Progenitor cell of endocrine pancreas (in vitro differentiated cells): Measurements from ENCODE around the gene CDKN1B. TPM values are rescaled to one million over a fixed set of nuclear protein-coding genes. Genes with fewer than 3 reads are reported as not detected.

ENCODE experiments used
- DNase-seq: peaks from one replicate; pipeline ENCODE4 v3.0.0; 2021; ENCODE audit warnings: low spot score; ENCODE audit not compliant: unreplicated experiment
- H3K27ac Mint-ChIP-seq: 2 replicates; pipeline ENCODE4 v1.8.0; 2021; ENCODE audit warnings: mild to moderate bottlenecking, moderate library complexity, mixed read lengths
- H3K27me3 Mint-ChIP-seq: 2 replicates; pipeline ENCODE4 v1.8.0; 2021; ENCODE audit warnings: mixed read lengths
- H3K36me3 Mint-ChIP-seq: 2 replicates; pipeline ENCODE4 v1.8.0; 2022; ENCODE audit warnings: mixed read lengths; ENCODE audit not compliant: insufficient read depth
- H3K4me1 Mint-ChIP-seq: 2 replicates; pipeline ENCODE4 v1.8.0; 2021; ENCODE audit warnings: low read depth, mixed read lengths
- H3K4me3 Mint-ChIP-seq: 2 replicates; pipeline ENCODE4 v1.8.0; 2021; ENCODE audit warnings: low read depth, mild to moderate bottlenecking, moderate library complexity, mixed read lengths
- H3K9me3 Mint-ChIP-seq: 2 replicates; pipeline ENCODE4 v1.8.0; 2021; ENCODE audit warnings: low read depth, mixed read lengths
- CTCF ChIP-seq: fragments of 200-600 bp; sonication (generic); IDR thresholded peaks from one replicate; pipeline ENCODE4 v1.5.0; 2021; ENCODE audit warnings: antibody characterized with exemption, mild to moderate bottlenecking; ENCODE audit not compliant: unreplicated experiment
- total RNA-seq: library from RNA; stranded (reverse); gene quantifications from 2 replicates; pipeline ENCODE4 v1.2.1, GENCODE V29; 2021

CDKN1B gene
- total RNA-seq, 1 donor from 2014 or later, result 40.8 TPM

DNA sequence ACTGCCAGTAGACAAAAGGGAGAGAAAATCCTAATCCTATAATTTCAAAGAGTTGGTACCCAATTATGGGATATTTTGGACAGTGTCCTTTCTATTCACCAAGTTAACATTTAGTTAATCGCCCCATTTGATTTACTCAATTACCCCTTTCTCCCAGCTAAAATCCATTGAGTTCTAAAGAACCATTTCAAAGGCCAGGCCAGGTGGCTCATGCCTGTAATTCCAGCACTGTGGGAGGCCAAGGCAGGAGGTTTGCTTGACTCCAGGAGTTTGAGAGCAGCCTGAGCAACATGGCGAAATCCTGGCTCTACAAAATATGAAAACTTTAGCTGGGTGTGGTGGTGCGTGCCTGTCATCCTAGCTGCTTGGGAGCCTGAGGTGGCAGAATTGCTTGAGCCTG, 15.7 kb upstream of the CDKN1B start:
- DNase-seq, result no peak
- Mint-ChIP-seq H3K9me3 (no peaks in the 10 kb centered on the region), H3K4me1 (peaks cover 22% of the 10 kb centered on the region), H3K36me3 (no peaks in the 10 kb centered on the region), H3K4me3 (no peak overlapping the region), H3K27me3 (no peaks in the 10 kb centered on the region), H3K27ac (no peak overlapping the region)
- TF ChIP-seq CTCF, result no peak

DNA sequence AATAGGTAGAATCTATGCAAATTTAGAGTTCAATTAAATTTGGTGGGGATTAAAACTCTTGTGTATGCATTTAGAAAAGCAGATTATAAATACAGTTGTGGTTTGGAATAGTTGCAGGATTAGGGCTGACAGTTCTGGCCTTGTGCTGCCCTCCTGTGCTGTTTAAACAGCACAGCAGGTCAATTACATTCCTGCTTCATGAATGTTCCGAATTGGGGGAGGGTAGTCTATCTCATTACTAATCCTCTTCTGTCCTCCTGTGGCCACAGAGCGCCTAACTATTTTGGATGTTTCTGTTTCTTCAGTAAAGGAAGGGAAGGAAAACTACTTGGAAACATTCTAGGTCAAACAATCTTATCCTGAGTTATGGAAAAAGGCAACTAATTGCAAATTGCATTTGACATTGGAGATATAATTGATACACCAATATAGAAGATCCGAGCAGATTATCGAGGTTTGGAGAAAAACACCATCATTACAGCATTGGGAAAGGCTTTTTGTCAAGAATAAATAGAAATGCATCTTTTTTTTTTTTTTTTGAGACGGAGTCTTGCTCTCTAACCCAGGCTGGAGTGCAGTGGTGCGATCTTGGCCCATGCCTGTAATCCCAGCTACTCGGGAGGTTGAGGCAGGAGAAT, 12.5 kb upstream of the CDKN1B start:
- DNase-seq, result no peak
- H3K27me3 Mint-ChIP-seq, result no peaks in the 10 kb centered on the region
- H3K36me3 Mint-ChIP-seq, result no peaks in the 10 kb centered on the region
- no peak overlapping the region for H3K4me3 Mint-ChIP-seq
- H3K27ac Mint-ChIP-seq, result no peak overlapping the region
- H3K9me3 Mint-ChIP-seq, result no peaks in the 10 kb centered on the region
- TF ChIP-seq CTCF, result peak; percentile 94
- peaks cover 11% of the 10 kb centered on the region for H3K4me1 Mint-ChIP-seq

DNA sequence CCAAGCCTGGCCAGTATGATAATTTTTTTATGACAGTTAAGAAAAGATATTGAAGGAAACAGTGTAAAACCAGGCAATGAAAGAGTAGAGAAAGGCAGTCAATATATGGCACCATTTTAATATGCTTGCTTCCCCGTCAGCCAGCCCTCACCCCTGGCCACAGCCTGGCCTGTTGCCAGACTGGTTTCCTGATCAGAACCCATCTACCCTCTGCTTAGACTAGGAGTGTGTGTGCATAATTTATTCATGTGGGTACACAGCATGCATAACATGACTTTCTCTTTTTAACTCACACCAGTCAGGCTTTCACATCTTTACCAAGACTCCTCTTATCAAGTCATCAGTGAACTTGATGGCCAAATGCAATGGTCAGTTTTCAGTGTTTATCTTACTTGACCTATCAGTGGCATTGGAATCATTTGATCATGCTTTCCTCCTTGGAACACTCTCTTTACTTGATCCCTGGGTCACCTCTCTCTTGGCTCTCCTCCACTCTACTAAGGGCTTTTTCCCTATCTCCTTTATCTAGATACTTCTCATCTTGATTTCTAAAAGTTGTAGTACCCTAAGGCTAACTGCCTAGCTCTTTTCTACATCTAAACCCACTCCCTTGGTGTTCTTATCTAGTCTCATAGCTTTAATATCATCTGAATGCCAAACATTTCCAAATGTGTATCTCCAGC, 11.2 kb upstream of the CDKN1B start:
- H3K4me1 Mint-ChIP-seq, result peaks cover 11% of the 10 kb centered on the region
- H3K27ac Mint-ChIP-seq, result no peak overlapping the region
- no peak for TF ChIP-seq CTCF
- no peaks in the 10 kb centered on the region for H3K9me3 Mint-ChIP-seq
- H3K36me3 Mint-ChIP-seq, result no peaks in the 10 kb centered on the region
- no peak overlapping the region for H3K4me3 Mint-ChIP-seq
- DNase-seq, result no peak
- no peaks in the 10 kb centered on the region for H3K27me3 Mint-ChIP-seq

DNA sequence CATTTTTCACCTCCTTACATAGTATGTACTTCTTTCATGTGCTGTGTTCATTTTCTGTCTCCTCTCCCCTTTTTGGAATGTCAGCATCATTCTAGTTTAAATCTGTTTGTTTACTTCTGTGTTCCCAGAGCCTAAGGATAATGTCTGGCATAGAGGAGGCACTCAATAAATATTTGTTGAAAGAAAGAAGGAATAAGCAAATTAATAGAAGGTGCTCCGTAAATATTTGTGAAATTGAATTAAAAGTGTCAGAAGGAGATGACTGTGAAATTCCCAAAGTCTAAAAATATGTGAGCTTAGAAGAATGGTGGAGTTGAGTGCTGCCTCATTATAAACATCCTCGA, 3.3 kb upstream of the CDKN1B start:
- no peaks in the 10 kb centered on the region for H3K9me3 Mint-ChIP-seq
- peaks cover 19% of the 10 kb centered on the region for H3K27me3 Mint-ChIP-seq
- peaks cover 30% of the 10 kb centered on the region for H3K4me1 Mint-ChIP-seq
- H3K27ac Mint-ChIP-seq, result no peak overlapping the region
- no peak for TF ChIP-seq CTCF
- H3K36me3 Mint-ChIP-seq, result peaks cover 2% of the 10 kb centered on the region
- DNase-seq, result no peak
- peak overlapping the region; percentile 62 for H3K4me3 Mint-ChIP-seq

GRCh38 chr12:12714276-12715021, 2.7 kb upstream of the CDKN1B start:
- no peak for DNase-seq
- peak overlapping the region; percentile 62 for H3K4me3 Mint-ChIP-seq
- H3K36me3 Mint-ChIP-seq, result peaks cover 7% of the 10 kb centered on the region
- TF ChIP-seq CTCF, result peak; percentile 46
- H3K4me1 Mint-ChIP-seq, result peaks cover 35% of the 10 kb centered on the region
- H3K27ac Mint-ChIP-seq, result peak overlapping the region; percentile 2
- no peaks in the 10 kb centered on the region for H3K9me3 Mint-ChIP-seq
- peaks cover 19% of the 10 kb centered on the region for H3K27me3 Mint-ChIP-seq
